HCT116 (cell line): ENCODE measurements around the gene TMEM255A. TPM values are rescaled to one million over a fixed set of nuclear protein-coding genes. Genes with fewer than 3 reads are reported as not detected.

Experiments
- ATAC-seq: fragments of 200-7000 bp; cut with Tn5 transposase; 2 replicates; pipeline ENCODE4 v1.9.1; 2020; ENCODE audit warnings: mild to moderate bottlenecking, moderate library complexity
- BruUV-seq: library from RNA; stranded (reverse); fragments of 400-500 nt; replicated peaks from 2 replicates; lab custom pipeline; 2021; lab: Mats Ljungman, UMichigan
- CTCF ChIA-PET: fragments of 300-600 bp; sonication (Branson Sonifier 250); formaldehyde crosslinking; loops from one replicate; lab custom pipeline; 2021; ENCODE audit warnings: antibody characterized with exemption; lab: Charles Lee
- POLR2A ChIA-PET: fragments of 300-600, 350-600 bp; sonication (Branson Sonifier 250); formaldehyde crosslinking; loops from one replicate; lab custom pipeline; 2021; ENCODE audit warnings: antibody characterized with exemption; lab: Charles Lee
- RAD21 ChIA-PET, 2 experiments: fragments of 300-600 bp; sonication (Branson Sonifier 250); formaldehyde crosslinking; loops; one replicate each; lab custom pipeline; 2023; ENCODE audit warnings: low total read pairs in 2 of 2; ENCODE audit not compliant: uncharacterized antibody in 2 of 2, unreplicated experiment in 2 of 2, low non-redundant PET in 1 of 2; lab: Charles Lee
- DNase-seq: peaks from one replicate; pipeline ENCODE4 v3.0.0-alpha.2; 2010; ENCODE audit warnings: low read depth, low spot score
- H2AFZ ChIP-seq: fragments of 200-600 bp; shearing (Covaris generic), sonication (generic); 2 replicates; pipeline ENCODE4 v1.6.1; 2017; ENCODE audit warnings: low read depth, mixed run types, mixed read lengths, antibody characterized with exemption, low read length; ENCODE audit not compliant: poor library complexity, severe bottlenecking
- H3K27ac ChIP-seq: 2 replicates; pipeline ENCODE4 v1.5.1; 2012; ENCODE audit warnings: low read depth, low read length
- H3K27me3 ChIP-seq: fragments of 200-600 bp; sonication (generic); 2 replicates; pipeline ENCODE4 v1.6.1; 2016; ENCODE audit warnings: mixed run types, low read length, mixed read lengths; ENCODE audit not compliant: insufficient read depth
- H3K36me3 ChIP-seq, 2 experiments: fragments of 200-500 bp in 1 of 2; fragments of 200-600 bp in 1 of 2; sonication (Bioruptor generic) in 1 of 2; sonication (generic) in 1 of 2; 2 replicates each; pipeline versions ENCODE4 v1.5.1 to v1.6.1; 2014 to 2016; ENCODE audit warnings: low read length in 2 of 2, inconsistent platforms in 1 of 2, mixed read lengths in 1 of 2, mixed run types in 1 of 2; ENCODE audit not compliant: insufficient read depth in 2 of 2, control insufficient read depth in 1 of 2
- H3K4me1 ChIP-seq, 2 experiments: fragments of 200-600 bp in 1 of 2; sonication (generic) in 1 of 2; 2 replicates each; pipeline versions ENCODE4 v1.5.1 to v1.6.1; 2012 to 2017; ENCODE audit warnings: low read length in 2 of 2, inconsistent platforms in 1 of 2, mild to moderate bottlenecking in 1 of 2, mixed read lengths in 1 of 2, mixed run types in 1 of 2, moderate library complexity in 1 of 2; ENCODE audit not compliant: insufficient read depth in 2 of 2, control insufficient read depth in 1 of 2
- H3K4me2 ChIP-seq: fragments of 200-600 bp; sonication (generic); 2 replicates; pipeline ENCODE4 v1.6.1; 2017; ENCODE audit warnings: mixed run types, low read length, mixed read lengths
- H3K4me3 ChIP-seq, 2 experiments: fragments of 200-600 bp in 1 of 2; sonication (generic) in 1 of 2; replicated peaks in 1 of 2; 2 replicates each; pipeline ENCODE4 v1.5.1; 2011 to 2016; ENCODE audit warnings: low read length in 2 of 2, control low read depth in 1 of 2, low read depth in 1 of 2, mild to moderate bottlenecking in 1 of 2, mixed read lengths in 1 of 2, mixed run types in 1 of 2
- H3K79me2 ChIP-seq: fragments of 200-600 bp; sonication (generic); 2 replicates; pipeline ENCODE4 v1.6.1; 2017; ENCODE audit warnings: mild to moderate bottlenecking, mixed run types, low read length, moderate library complexity, mixed read lengths; ENCODE audit not compliant: insufficient read depth
- H3K9ac ChIP-seq: fragments of 200-600 bp; sonication (generic); 2 replicates; pipeline ENCODE4 v1.6.1; 2016; ENCODE audit warnings: low read length, mixed read lengths
- H3K9me2 ChIP-seq: fragments of 200-600 bp; sonication (generic), shearing (Covaris generic); 2 replicates; pipeline ENCODE4 v1.6.1; 2017; ENCODE audit warnings: mixed run types, mild to moderate bottlenecking, moderate library complexity; ENCODE audit not compliant: insufficient read depth
- H3K9me3 ChIP-seq, 2 experiments: fragments of 200-500 bp in 1 of 2; fragments of 200-600 bp in 1 of 2; sonication (Bioruptor generic) in 1 of 2; sonication (generic) in 1 of 2; 2 replicates each; pipeline ENCODE4 v1.6.1; 2014 to 2017; ENCODE audit warnings: low read length in 2 of 2, mixed read lengths in 2 of 2, inconsistent platforms in 1 of 2, low read depth in 1 of 2, mild to moderate bottlenecking in 1 of 2, mixed run types in 1 of 2, moderate library complexity in 1 of 2; ENCODE audit not compliant: control insufficient read depth in 1 of 2, insufficient read depth in 1 of 2
- H4K20me1 ChIP-seq: fragments of 200-600 bp; sonication (generic), shearing (Covaris generic); 2 replicates; pipeline ENCODE4 v1.6.1; 2017; ENCODE audit warnings: mixed run types, mild to moderate bottlenecking, moderate library complexity; ENCODE audit not compliant: insufficient read depth
- FOSL1 ChIP-seq: IDR thresholded peaks from 2 replicates; pipeline ENCODE4 v1.6.1; 2012; ENCODE audit warnings: low read depth
- SP1 ChIP-seq: IDR thresholded peaks from 2 replicates; pipeline ENCODE4 v1.6.1; 2012; ENCODE audit warnings: low read depth
- YY1 ChIP-seq: IDR thresholded peaks from 2 replicates; pipeline ENCODE4 v1.6.1; 2011; ENCODE audit warnings: low read length, low read depth, moderate library complexity, mild to moderate bottlenecking; ENCODE audit not compliant: insufficient replicate concordance; ENCODE audit errors: extremely low read depth
- ZFX ChIP-seq: fragments of 450-650 bp; IDR thresholded peaks from 2 replicates; pipeline ENCODE4 v1.6.1; 2017
- intact Hi-C: fragments of 100-400 bp; cut with micrococcal nuclease; formaldehyde crosslinking; loops from 2 replicates; pipeline ENCODE4 v1.10.0; 2022
- total RNA-seq: library from RNA; stranded (reverse); gene quantifications from one replicate; pipeline ENCODE4 v1.2.1, GENCODE V29; 2021; ENCODE audit not compliant: unreplicated experiment
- TF ChIP-seq, protein P1 (sequence below): IDR thresholded peaks from 2 replicates; pipeline ENCODE4 v1.6.1; 2012
- TF ChIP-seq, protein P2 (sequence below): IDR thresholded peaks from 2 replicates; pipeline ENCODE4 v1.6.1; 2011; ENCODE audit warnings: mild to moderate bottlenecking, low read length, moderate library complexity; ENCODE audit not compliant: insufficient replicate concordance; ENCODE audit errors: extremely low read depth

The TMEM255A gene
- total RNA-seq, 1 experiment from 2014 or later = not detected

DNA sequence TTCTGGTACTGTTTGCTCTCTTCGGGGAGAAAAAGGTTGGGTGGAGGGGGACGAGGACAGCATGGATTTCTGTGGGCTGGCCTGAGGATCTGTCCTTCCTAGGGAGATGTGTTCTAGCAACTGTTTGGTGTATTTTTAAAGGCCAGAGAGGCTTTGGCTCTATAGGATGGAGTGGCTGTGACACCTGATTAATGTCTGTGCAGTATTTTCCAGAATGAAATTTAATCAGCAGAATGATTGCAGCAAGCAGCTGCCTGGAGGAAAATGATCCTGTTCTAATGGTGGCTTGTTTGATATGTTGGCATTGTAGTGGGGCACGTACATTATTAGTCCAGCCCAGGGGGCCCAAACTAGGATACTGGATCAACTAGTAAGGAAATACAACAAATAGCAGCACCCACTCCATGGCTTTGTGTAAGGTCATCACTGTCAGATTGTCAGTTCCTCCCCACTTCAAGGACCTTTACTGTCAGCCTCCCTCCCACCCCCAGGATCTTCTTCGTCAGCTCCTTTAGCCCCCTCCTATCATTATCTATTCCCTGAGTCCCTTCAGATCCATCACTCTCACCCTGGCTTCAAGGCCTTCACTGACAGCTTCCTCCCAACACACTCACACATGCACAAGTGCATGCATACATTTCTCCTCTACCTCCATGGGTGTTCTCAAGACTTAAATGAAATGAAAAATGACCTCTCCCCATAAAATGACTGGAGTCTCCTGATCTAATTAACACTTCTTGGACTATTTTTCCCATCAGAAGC, 10.4 kb upstream of the TMEM255A start:
- no peak for ATAC-seq
- H3K79me2 ChIP-seq = no peaks in the 10 kb centered on the region
- no peak for TF ChIP-seq YY1
- H3K4me3 ChIP-seq = no peak overlapping the region
- intact Hi-C loops = no loop called here
- no peak for DNase-seq
- H3K9ac ChIP-seq = no peak overlapping the region
- ChIA-PET RAD21 (no interaction called here), CTCF (no interaction called here), POLR2A (no interaction called here)
- H3K9me3 ChIP-seq = no peaks in the 10 kb centered on the region
- no peak overlapping the region for H3K27ac ChIP-seq
- H3K9me2 ChIP-seq = no peaks in the 10 kb centered on the region
- H4K20me1 ChIP-seq = no peaks in the 10 kb centered on the region
- no peaks in the 10 kb centered on the region for H3K36me3 ChIP-seq
- H2AFZ ChIP-seq = no peak overlapping the region
- peaks cover 0 to 4% of the 10 kb centered on the region in 2 experiments; a peak in 2 of 4 replicates for H3K4me1 ChIP-seq
- no peak overlapping the region for H3K4me2 ChIP-seq
- H3K27me3 ChIP-seq = no peaks in the 10 kb centered on the region
- no TSS peak for BruUV-seq

DNA sequence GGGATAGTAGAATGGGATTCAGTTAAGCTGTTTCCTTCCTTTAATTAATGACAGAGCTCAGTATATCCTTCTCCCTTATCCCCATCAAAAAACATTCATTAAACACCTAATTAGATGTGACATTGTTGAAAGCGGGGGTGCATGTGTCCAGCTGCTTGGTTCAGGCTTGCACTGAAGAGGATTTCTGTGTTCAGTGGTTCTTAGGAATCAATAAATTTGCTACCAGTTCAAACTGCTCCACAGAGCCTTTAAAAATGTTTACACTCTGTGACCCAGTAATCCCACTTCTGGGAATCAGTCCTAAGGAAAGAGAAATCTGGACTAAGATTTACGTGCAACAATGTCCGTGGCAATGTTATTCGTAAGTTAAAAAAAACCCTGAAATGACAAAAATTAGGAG, 7.2 kb upstream of the TMEM255A start:
- Histone ChIP-seq H2AFZ (no peak overlapping the region), H3K4me1 (peaks cover 0 to 15% of the 10 kb centered on the region in 2 experiments; a peak in 2 of 4 replicates), H3K9ac (no peak overlapping the region), H3K27ac (no peak overlapping the region), H3K4me3 (no peak overlapping the region), H3K4me2 (no peak overlapping the region), H3K9me3 (no peaks in the 10 kb centered on the region), H3K79me2 (no peaks in the 10 kb centered on the region), H3K9me2 (no peaks in the 10 kb centered on the region), H3K36me3 (no peaks in the 10 kb centered on the region), H4K20me1 (no peaks in the 10 kb centered on the region), H3K27me3 (no peaks in the 10 kb centered on the region)
- ChIA-PET CTCF (interaction anchor here (1.0 to 1.4 kb wide), 3 partner anchors 9 to 18 kb away, joined by 3 to 4 read pairs (median 4); no protein-coding TSS in a partner anchor), POLR2A (no interaction called here), RAD21 (no interaction called here)
- ATAC-seq (no peak), DNase-seq (no peak)
- no TSS peak for BruUV-seq
- no peak for TF ChIP-seq FOSL1
- no peak for TF ChIP-seq SP1
- TF ChIP-seq, protein P1, sequence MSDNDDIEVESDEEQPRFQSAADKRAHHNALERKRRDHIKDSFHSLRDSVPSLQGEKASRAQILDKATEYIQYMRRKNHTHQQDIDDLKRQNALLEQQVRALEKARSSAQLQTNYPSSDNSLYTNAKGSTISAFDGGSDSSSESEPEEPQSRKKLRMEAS = no peak
- TF ChIP-seq, protein P2, sequence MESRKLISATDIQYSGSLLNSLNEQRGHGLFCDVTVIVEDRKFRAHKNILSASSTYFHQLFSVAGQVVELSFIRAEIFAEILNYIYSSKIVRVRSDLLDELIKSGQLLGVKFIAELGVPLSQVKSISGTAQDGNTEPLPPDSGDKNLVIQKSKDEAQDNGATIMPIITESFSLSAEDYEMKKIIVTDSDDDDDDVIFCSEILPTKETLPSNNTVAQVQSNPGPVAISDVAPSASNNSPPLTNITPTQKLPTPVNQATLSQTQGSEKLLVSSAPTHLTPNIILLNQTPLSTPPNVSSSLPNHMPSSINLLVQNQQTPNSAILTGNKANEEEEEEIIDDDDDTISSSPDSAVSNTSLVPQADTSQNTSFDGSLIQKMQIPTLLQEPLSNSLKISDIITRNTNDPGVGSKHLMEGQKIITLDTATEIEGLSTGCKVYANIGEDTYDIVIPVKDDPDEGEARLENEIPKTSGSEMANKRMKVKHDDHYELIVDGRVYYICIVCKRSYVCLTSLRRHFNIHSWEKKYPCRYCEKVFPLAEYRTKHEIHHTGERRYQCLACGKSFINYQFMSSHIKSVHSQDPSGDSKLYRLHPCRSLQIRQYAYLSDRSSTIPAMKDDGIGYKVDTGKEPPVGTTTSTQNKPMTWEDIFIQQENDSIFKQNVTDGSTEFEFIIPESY = no peak
- no peak for TF ChIP-seq ZFX
- intact Hi-C loops = no loop called here
